GM12874 (cell line): Measurements from ENCODE around the gene TMEM143.

Experiments
- TF ChIP-seq, protein P1 (sequence below): IDR thresholded peaks from 2 replicates; pipeline ENCODE4 v1.5.1; 2011; ENCODE audit warnings: low read depth, mild to moderate bottlenecking, control low read depth, low read length, moderate library complexity; ENCODE audit not compliant: insufficient read depth

The TMEM143 gene

DNA sequence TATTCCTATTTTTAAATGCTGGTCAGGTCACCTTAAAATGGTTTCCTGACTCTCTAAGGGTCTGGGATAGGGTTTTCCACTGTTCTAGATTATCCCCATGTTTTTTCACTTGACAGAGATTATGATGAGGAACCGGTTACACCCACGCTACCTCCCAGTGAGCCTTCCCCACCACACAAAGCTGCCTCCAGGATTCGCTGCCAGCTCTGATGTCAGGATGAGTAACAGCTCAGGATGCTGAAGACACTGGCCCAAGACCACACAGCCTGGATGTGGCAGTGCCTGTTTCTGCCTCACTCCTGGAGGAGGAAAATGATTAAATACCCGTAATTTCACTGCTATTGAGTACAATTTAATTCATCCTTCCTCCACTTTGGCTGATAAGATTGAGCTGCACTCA lies 70.9 kb downstream of the TMEM143 start:
- TF ChIP-seq, protein P1, sequence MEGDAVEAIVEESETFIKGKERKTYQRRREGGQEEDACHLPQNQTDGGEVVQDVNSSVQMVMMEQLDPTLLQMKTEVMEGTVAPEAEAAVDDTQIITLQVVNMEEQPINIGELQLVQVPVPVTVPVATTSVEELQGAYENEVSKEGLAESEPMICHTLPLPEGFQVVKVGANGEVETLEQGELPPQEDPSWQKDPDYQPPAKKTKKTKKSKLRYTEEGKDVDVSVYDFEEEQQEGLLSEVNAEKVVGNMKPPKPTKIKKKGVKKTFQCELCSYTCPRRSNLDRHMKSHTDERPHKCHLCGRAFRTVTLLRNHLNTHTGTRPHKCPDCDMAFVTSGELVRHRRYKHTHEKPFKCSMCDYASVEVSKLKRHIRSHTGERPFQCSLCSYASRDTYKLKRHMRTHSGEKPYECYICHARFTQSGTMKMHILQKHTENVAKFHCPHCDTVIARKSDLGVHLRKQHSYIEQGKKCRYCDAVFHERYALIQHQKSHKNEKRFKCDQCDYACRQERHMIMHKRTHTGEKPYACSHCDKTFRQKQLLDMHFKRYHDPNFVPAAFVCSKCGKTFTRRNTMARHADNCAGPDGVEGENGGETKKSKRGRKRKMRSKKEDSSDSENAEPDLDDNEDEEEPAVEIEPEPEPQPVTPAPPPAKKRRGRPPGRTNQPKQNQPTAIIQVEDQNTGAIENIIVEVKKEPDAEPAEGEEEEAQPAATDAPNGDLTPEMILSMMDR, result no peak

GRCh38 chr19:48290771-48291488 lies 72.8 kb downstream of the TMEM143 start:
- TF ChIP-seq, protein P1, result peak; percentile 98

- TF ChIP-seq, protein P1, result no peak
Observed at GRCh38 chr19:48290401-48290770, 73.4 kb downstream of the TMEM143 start.

DNA sequence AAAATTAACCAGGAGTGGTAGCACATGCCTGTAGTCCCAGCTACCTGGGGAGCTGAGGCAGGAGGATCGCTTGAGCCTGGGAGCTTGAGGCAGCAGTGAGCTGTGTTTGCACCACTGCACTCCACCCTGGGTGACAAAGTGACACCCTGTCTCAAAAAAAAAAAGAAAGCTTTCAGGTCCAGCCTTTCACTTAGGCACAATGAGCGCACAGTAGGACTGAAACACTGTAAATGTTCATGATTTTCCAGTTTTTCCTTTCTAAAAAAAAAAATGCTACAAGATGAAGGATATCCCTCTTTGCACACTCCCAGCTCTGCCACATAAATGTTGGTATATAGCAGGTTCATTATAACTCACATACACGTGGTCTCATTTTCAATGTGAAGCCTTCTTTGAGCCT lies 76.0 kb downstream of the TMEM143 start:
- TF ChIP-seq, protein P1, result no peak

DNA sequence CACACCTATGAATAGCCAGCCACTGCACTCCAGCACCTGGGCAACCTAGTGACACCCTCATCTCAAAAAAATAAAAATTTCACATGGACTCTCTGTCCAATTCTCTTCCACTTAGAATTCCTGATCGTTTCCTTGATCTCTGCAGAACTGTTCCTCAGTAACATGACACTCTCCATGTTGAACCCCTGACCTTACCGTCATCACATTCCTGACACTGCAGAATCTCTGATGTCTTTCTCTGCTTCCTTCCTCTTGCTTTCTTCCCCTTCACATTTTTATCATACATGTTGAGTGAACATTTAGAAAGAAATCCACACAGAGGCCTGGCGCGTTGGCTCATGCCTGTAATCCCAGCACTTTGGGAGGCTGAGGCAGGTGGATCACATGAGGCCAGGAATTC lies 78.8 kb downstream of the TMEM143 start:
- TF ChIP-seq, protein P1, result no peak

DNA sequence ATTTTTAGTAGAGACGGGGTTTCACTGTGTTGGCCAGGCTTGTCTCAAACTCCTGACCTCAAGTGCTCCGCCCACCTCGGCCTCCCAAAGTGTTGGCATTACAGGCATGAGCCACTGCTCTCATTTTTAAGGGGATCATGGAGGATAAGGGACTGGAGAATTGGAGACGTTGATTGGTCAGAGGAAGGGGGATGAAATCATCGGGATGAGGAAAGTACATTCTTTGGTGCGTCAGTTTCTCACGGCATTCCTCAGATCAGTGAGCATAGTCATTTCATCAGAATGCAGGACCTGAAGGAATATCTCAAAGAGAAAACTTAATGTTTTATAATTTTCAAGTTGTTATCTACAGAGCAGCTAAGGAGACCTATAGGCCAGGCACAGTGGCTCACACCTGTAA lies 79.8 kb downstream of the TMEM143 start:
- TF ChIP-seq, protein P1, result no peak
